Neural cell (in vitro differentiated cells): ENCODE measurements around the gene PLCB4.

ENCODE experiments used
- EZH2 ChIP-seq: fragments of 200-600, 300-800 bp; shearing (Covaris generic), sonication (generic); IDR thresholded peaks from 2 replicates; pipeline ENCODE4 v1.6.1; 2014; ENCODE audit warnings: antibody characterized with exemption, low read length, borderline replicate concordance, mild to moderate bottlenecking; ENCODE audit not compliant: insufficient read depth, poor library complexity, severe bottlenecking
- MXI1 ChIP-seq: fragments of 450-650 bp; conservative IDR thresholded peaks from 2 replicates; pipeline ENCODE4 v1.6.1; 2014; ENCODE audit warnings: antibody characterized with exemption, mild to moderate bottlenecking; ENCODE audit not compliant: poor library complexity, severe bottlenecking

DNA sequence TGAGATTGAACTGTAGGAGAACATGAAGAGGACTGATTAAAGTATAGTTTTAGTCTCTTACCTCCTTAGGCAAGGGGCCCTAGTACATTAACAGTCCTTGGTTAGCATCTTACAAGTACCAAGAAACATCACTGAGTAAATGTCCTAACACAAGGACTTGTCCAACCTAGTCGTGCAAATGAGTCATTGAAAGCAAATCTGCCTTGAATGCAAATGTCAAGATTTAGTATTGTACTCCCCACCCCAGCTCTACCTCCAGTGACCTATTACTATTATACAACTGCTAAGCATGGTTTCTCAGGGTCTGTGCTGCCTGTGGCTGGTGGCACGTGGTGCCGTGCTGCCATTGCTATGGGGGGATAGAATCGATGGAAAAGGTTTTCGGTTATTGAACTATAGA, 138.4 kb downstream of the PLCB4 start:
- TF ChIP-seq MXI1 (no peak), EZH2 (no peak)
